ENCODE measurements around the gene ZMIZ1. TPM values are rescaled to one million over a fixed set of nuclear protein-coding genes. Genes with fewer than 3 reads are reported as not detected.

ZMIZ1 gene
- total RNA-seq, 1 experiment from 2014 or later, result 28.4 TPM

DNA sequence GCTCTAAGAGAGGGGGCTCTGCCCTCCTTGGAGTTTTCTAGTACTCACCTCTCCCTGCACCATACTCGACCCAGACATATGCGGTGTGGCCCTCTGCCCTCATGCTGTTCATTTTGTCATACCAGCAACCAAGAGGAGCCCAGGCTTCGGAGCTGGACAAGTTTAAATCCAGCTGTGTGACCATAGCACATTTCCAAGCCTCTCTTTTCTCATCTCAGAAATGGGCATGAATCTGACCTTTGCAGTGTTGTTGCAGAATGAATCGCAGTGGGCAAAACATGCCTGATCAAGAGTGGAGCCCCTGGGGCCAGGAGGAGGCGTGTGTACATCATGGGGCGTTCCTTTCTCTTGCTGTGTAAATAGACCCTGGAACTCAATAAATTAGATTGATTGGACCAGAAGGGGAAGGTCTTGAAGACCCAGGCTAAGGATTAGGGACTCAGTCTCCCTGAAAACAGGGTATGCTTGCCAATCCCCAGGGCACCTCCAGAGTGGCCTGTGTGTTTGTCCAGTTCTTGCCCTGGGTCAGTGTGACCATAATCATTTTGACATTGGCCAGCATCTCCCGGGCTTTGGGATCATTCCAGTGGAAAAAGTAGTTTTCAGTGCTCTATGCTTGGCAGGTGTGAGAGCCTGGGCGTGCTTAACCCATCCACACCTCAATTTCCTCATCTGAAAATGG lies 59.6 kb downstream of the ZMIZ1 start:
- ATAC-seq, result no peak
- ChIA-PET POLR2A (no interaction called here), RAD21 (ENCODE audit: low non-redundant PET in 1 of 2, low total read pairs in 2 of 2, uncharacterized antibody in 2 of 2, unreplicated experiment in 2 of 2) (interaction anchor here in 1 of 2 experiments (1.1 kb wide), 1 partner anchor 67 kb away, joined by 3 read pairs; no protein-coding TSS in a partner anchor), CTCF (interaction anchor here (1.4 to 1.9 kb wide), 2 partner anchors 67 to 471 kb away, joined by 4 to 6 read pairs; no protein-coding TSS in a partner anchor)
- intact Hi-C loops (cut with micrococcal nuclease), result no loop called here
- DNase-seq (ENCODE audit: low read depth, low spot score), result no peak
- H3K4me3 ChIP-seq (replicated peaks in 1 of 2; ENCODE audit: low read depth in 1 of 2, low read length in 2 of 2), result no peak overlapping the region
- no TSS peak for BruUV-seq (replicated peaks)
- peak overlapping the region; percentile 76 for H3K27ac ChIP-seq (ENCODE audit: low read depth, low read length)
- 0 out of 2 replicates have a peak overlapping the region, but pooled peaks have one; percentile 38 for H3K9ac ChIP-seq (ENCODE audit: low read length)
- no peaks in the 10 kb centered on the region for H3K9me3 ChIP-seq (ENCODE audit: control insufficient read depth in 1 of 2, insufficient read depth in 1 of 2, low read depth in 1 of 2, low read length in 2 of 2)
- H3K4me1 ChIP-seq (ENCODE audit: control insufficient read depth in 1 of 2, insufficient read depth in 2 of 2, low read length in 2 of 2), result peaks cover 49 to 57% of the 10 kb centered on the region in 2 experiments
- H2AFZ ChIP-seq (ENCODE audit: low read depth, low read length, poor library complexity, severe bottlenecking), result no peak overlapping the region
- H4K20me1 ChIP-seq (ENCODE audit: insufficient read depth), result no peaks in the 10 kb centered on the region
- no peaks in the 10 kb centered on the region for H3K79me2 ChIP-seq (ENCODE audit: insufficient read depth, low read length)
- no peaks in the 10 kb centered on the region for H3K36me3 ChIP-seq (ENCODE audit: control insufficient read depth in 1 of 2, insufficient read depth in 2 of 2, low read length in 2 of 2)
- no peaks in the 10 kb centered on the region for H3K27me3 ChIP-seq (ENCODE audit: insufficient read depth, low read length)
- no peaks in the 10 kb centered on the region for H3K9me2 ChIP-seq (ENCODE audit: insufficient read depth)
- TF ChIP-seq EZH2 (IDR thresholded peaks at IDR 0.05) (no peak), JUND (IDR thresholded peaks at IDR 0.05) (no peak), ZFX (IDR thresholded peaks at IDR 0.05) (no peak), ZNF274 (IDR thresholded peaks at IDR 0.05; ENCODE audit: low read depth, low read length) (no peak)
- TF ChIP-seq, protein P1, sequence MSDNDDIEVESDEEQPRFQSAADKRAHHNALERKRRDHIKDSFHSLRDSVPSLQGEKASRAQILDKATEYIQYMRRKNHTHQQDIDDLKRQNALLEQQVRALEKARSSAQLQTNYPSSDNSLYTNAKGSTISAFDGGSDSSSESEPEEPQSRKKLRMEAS (IDR thresholded peaks at IDR 0.05), result no peak
- H3K4me2 ChIP-seq (ENCODE audit: low read length), result peak overlapping the region; percentile 71

DNA sequence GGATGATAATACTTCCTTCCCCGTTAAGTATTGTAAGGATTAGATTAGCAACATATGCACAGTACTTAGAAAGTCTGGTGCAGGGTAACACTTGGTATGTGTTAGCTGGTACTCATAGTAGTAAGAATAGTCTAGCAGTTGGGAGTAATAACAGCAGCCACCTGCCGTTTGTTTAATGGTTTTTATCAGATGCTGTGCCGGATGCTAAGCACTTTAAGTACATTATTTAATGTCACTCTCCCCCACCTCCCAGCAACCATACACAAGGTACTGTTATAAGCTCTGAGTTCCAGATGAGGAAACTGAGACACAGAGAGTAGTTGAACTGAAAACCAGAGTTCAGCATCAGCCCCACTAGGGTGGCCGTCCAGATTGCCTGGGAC lies 60.1 kb downstream of the ZMIZ1 start:
- Histone ChIP-seq H3K27me3 (ENCODE audit: insufficient read depth, low read length) (no peaks in the 10 kb centered on the region), H2AFZ (ENCODE audit: low read depth, low read length, poor library complexity, severe bottlenecking) (no peak overlapping the region), H3K4me2 (ENCODE audit: low read length) (peak overlapping the region; percentile 71), H3K79me2 (ENCODE audit: insufficient read depth, low read length) (no peaks in the 10 kb centered on the region), H3K4me1 (ENCODE audit: control insufficient read depth in 1 of 2, insufficient read depth in 2 of 2, low read length in 2 of 2) (peaks cover 49 to 57% of the 10 kb centered on the region in 2 experiments), H3K9me3 (ENCODE audit: control insufficient read depth in 1 of 2, insufficient read depth in 1 of 2, low read depth in 1 of 2, low read length in 2 of 2) (no peaks in the 10 kb centered on the region), H3K36me3 (ENCODE audit: control insufficient read depth in 1 of 2, insufficient read depth in 2 of 2, low read length in 2 of 2) (no peaks in the 10 kb centered on the region), H3K9ac (ENCODE audit: low read length) (peak overlapping the region; percentile 20; the same call in 1 of the 2 replicates), H4K20me1 (ENCODE audit: insufficient read depth) (no peaks in the 10 kb centered on the region), H3K9me2 (ENCODE audit: insufficient read depth) (no peaks in the 10 kb centered on the region), H3K4me3 (replicated peaks in 1 of 2; ENCODE audit: low read depth in 1 of 2, low read length in 2 of 2) (no peak overlapping the region), H3K27ac (ENCODE audit: low read depth, low read length) (peak overlapping the region; percentile 76)
- ATAC-seq (no peak), DNase-seq (ENCODE audit: low read depth, low spot score) (no peak)
- ChIA-PET POLR2A (no interaction called here), CTCF (no interaction called here), RAD21 (ENCODE audit: low non-redundant PET in 1 of 2, low total read pairs in 2 of 2, uncharacterized antibody in 2 of 2, unreplicated experiment in 2 of 2) (interaction anchor here in 1 of 2 experiments (0.6 kb wide), 1 partner anchor 156 kb away, joined by 3 read pairs; no protein-coding TSS in a partner anchor)
- no TSS peak for BruUV-seq (replicated peaks)
- intact Hi-C loops (cut with micrococcal nuclease), result no loop called here
- TF ChIP-seq SIN3A (IDR thresholded peaks at IDR 0.05; ENCODE audit: low read depth) (no peak), EGR1 (IDR thresholded peaks at IDR 0.05; ENCODE audit: low read depth) (no peak), SRF (IDR thresholded peaks at IDR 0.05; ENCODE audit: low read depth) (no peak), ZFX (IDR thresholded peaks at IDR 0.05) (no peak), ZNF274 (IDR thresholded peaks at IDR 0.05; ENCODE audit: low read depth, low read length) (no peak), EZH2phosphoT487 (IDR thresholded peaks at IDR 0.05; ENCODE audit: borderline replicate concordance) (no peak), POLR2A (IDR thresholded peaks at IDR 0.05; ENCODE audit: borderline replicate concordance, extremely low read depth, insufficient read depth, insufficient read length) (no peak), CBX3 (IDR thresholded peaks at IDR 0.05; ENCODE audit: low read depth) (no peak)
- TF ChIP-seq, protein P2, sequence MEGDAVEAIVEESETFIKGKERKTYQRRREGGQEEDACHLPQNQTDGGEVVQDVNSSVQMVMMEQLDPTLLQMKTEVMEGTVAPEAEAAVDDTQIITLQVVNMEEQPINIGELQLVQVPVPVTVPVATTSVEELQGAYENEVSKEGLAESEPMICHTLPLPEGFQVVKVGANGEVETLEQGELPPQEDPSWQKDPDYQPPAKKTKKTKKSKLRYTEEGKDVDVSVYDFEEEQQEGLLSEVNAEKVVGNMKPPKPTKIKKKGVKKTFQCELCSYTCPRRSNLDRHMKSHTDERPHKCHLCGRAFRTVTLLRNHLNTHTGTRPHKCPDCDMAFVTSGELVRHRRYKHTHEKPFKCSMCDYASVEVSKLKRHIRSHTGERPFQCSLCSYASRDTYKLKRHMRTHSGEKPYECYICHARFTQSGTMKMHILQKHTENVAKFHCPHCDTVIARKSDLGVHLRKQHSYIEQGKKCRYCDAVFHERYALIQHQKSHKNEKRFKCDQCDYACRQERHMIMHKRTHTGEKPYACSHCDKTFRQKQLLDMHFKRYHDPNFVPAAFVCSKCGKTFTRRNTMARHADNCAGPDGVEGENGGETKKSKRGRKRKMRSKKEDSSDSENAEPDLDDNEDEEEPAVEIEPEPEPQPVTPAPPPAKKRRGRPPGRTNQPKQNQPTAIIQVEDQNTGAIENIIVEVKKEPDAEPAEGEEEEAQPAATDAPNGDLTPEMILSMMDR (IDR thresholded peaks at IDR 0.05 in 2 of 3, conservative IDR thresholded peaks at IDR 0.05 in 1 of 3; ENCODE audit: borderline replicate concordance in 1 of 3, insufficient read depth in 1 of 3, low read depth in 2 of 3, low read length in 2 of 3), result no peak
- TF ChIP-seq, protein P3, sequence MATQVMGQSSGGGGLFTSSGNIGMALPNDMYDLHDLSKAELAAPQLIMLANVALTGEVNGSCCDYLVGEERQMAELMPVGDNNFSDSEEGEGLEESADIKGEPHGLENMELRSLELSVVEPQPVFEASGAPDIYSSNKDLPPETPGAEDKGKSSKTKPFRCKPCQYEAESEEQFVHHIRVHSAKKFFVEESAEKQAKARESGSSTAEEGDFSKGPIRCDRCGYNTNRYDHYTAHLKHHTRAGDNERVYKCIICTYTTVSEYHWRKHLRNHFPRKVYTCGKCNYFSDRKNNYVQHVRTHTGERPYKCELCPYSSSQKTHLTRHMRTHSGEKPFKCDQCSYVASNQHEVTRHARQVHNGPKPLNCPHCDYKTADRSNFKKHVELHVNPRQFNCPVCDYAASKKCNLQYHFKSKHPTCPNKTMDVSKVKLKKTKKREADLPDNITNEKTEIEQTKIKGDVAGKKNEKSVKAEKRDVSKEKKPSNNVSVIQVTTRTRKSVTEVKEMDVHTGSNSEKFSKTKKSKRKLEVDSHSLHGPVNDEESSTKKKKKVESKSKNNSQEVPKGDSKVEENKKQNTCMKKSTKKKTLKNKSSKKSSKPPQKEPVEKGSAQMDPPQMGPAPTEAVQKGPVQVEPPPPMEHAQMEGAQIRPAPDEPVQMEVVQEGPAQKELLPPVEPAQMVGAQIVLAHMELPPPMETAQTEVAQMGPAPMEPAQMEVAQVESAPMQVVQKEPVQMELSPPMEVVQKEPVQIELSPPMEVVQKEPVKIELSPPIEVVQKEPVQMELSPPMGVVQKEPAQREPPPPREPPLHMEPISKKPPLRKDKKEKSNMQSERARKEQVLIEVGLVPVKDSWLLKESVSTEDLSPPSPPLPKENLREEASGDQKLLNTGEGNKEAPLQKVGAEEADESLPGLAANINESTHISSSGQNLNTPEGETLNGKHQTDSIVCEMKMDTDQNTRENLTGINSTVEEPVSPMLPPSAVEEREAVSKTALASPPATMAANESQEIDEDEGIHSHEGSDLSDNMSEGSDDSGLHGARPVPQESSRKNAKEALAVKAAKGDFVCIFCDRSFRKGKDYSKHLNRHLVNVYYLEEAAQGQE (IDR thresholded peaks at IDR 0.05; ENCODE audit: low read depth), result no peak
- TF ChIP-seq, protein P4, sequence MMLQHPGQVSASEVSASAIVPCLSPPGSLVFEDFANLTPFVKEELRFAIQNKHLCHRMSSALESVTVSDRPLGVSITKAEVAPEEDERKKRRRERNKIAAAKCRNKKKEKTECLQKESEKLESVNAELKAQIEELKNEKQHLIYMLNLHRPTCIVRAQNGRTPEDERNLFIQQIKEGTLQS (IDR thresholded peaks at IDR 0.05), result no peak
- TF ChIP-seq, protein P1 (IDR thresholded peaks at IDR 0.05), result no peak
